RPMI7951 (cell line): ENCODE data around the gene CARNS1. TPM values are rescaled to one million over a fixed set of nuclear protein-coding genes. Genes with fewer than 3 reads are reported as not detected.

ENCODE experiments used
- DNase-seq: peaks from one replicate; pipeline ENCODE4 v3.0.0-alpha.2; 2012; ENCODE audit warnings: low read depth
- total RNA-seq: library from RNA; depleted of rRNA; stranded (reverse); fragments of >200 nt; shearing (Covaris generic); gene quantifications from 2 replicates; pipeline ENCODE4 v1.2.3, GENCODE V29; 2014; rRNA removed

The CARNS1 gene
- total RNA-seq, 1 experiment from 2014 or later: not detected

DNA sequence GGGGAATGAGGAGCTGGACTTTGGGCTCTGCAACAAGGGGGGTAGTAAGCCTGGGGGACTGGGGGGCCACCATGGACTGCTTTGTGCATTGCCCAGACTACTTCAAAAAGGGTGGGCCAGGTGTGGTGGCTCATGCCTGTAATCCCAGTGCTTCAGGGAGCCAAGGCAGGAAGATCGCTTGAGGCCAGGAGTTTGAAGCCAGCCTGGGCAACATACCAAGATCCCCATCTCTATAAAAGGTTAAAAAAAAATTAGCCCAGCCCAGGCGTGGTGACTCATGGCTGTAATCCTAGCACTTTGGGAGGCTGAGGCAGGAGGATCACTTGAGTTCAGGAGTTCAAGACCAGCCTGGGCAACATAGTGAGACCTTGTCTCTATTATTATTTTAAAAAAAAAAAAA, 50.1 kb downstream of the CARNS1 start:
- DNase-seq: peak; percentile 51

DNA sequence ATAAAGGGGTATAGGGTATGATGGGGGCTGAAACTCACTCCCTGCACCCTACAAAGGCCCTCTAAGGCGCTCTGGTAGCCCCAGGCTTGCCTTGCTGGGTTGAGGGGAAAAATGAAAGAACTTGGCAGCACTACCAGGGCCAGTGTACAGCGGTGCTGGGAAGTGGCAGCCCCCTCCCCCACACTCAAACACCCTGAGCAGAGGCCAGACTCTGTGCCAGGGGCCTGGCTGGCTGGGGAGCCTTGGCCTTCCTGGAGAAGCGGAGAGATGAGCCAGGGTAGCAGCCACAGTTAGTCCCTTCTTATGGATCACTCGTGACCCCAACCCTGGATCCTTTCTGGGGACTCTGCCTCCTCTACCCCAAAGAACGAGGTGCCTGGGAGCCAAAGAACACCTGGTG, 50.9 kb downstream of the CARNS1 start:
- no peak for DNase-seq

DNA sequence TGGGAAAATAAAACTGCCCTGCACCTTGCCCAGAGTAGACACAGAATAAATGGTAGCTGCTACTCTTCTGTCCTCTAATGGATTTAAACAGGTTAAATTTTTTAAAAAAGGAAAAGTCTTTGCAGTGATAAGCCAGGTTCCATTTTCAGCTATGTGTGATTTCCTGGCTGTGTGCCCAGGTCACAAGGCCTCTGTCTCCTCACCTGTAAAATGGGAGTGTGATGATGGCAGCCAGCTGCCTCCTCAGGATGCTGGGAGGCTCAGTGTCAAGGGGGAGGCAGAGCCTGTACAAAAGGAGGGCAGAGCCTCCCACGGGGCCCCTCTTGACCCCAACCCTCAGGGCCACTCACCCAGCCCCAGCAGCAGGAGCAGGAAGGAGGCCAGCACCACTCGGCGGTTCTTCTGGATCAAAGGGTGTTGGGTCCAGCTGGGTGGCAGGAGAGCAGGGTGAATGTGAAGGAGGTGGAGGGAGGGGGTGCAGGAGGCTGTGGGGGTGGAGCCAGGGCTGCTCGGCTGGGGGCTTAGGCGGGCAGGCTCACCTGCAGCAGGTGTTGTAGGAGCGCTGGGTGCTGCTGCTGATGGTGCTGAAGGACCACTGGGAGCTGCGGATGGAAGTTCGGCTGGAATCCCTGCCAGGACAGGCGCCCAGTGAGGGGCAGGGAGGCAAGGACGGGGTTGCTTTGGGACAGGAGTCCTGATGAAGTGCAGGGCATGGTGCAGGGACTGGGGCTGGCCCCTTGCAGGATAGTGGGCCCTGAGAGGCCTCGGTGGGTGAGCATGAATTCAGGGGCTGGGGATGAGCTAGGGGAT, 51.7 kb downstream of the CARNS1 start:
- no peak for DNase-seq

DNA sequence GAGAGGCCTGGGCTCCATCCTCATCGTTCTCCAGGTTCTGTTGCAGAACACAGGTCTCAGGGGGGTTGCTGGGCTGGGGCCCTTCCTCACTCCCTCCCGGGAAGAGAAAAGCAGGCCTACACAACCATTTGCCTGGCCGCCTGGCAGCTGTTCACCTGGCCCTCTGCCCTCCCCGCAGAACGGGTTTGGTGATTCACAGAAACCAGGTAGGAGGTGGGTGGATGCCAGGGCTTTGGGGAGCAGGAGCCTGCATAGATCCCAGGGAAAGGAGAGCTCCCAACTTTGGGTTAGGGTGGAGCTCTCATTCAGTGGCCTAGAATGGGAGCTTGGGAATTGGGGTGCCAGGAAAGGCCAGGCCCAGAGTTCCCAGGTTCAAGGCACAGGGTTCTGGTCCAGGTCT, 52.6 kb downstream of the CARNS1 start:
- DNase-seq: no peak

DNA sequence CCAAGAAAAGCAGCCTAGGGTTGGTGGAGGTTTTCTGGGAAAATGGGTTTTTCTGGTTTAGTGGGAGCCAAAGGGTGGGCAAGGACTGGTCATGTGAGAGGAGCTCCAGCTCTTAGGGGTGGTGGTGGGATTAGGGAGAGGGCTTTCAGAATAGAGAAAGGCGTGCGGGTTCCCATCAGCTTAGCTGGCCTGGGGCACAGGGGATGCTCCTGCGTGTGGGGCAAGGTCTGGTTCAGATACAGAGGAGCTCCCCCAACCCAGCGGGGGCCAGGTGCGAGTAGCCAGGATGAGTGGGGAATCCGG, 52.9 kb downstream of the CARNS1 start:
- no peak for DNase-seq

DNA sequence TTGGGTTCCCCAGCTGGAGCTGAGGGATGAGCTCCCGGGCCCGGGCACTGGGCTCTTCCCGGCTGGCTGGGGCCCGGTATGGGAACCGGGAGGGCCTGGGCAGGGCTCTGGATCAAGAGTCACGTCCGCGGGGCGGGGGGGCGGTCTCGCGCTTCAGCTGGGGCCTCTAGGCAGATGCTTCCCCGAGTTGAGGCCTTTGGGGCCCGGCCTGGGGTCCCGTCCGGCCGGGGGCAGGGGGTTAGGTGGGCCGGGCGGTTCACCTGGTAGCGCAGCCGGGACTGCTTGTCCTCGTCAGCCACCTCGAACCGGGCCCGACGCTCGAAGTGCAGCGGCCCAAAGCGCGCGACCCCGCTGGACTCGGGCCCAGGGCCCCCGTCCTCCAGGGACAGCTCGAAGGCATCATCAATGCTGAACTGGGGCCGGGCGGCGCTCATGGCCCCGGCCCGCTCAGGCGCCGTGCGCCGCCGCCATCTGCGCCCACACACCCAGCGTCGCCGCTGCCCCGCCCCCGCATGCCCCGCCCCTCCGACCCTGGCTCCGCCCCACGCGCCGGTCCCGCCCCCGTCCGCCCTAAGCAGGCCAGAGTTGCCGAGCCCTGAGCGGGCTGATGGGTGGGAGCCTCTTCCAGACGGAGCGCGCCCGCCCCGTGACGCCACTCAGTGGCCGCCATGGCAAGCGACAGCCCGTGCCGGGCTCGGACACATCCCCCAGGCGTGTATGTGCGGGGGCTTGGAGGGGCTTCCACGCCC, 53.5 kb downstream of the CARNS1 start, which contains the start of gene TMEM134:
Gene TMEM134 (minus strand): TSS at position 493 of the 749 bp plus-strand sequence. CDS start 59 bp downstream, at position 434.
- DNase-seq: peak; percentile 88

DNA sequence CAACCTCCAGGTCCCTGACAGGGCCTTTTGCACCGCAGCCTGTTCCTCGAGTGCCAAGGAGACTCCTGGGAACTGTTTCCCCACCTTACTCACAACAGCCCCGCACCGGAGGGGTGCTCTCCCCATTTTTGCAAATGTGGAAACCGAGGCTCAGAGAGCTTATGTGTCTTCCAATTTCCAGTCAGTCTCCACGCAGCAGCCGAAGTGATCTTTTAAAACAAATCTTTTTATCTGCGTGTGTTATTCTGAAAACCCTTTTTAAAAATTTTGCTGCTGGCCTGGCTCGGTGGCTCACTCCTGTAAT, 54.0 kb downstream of the CARNS1 start:
- no peak for DNase-seq

DNA sequence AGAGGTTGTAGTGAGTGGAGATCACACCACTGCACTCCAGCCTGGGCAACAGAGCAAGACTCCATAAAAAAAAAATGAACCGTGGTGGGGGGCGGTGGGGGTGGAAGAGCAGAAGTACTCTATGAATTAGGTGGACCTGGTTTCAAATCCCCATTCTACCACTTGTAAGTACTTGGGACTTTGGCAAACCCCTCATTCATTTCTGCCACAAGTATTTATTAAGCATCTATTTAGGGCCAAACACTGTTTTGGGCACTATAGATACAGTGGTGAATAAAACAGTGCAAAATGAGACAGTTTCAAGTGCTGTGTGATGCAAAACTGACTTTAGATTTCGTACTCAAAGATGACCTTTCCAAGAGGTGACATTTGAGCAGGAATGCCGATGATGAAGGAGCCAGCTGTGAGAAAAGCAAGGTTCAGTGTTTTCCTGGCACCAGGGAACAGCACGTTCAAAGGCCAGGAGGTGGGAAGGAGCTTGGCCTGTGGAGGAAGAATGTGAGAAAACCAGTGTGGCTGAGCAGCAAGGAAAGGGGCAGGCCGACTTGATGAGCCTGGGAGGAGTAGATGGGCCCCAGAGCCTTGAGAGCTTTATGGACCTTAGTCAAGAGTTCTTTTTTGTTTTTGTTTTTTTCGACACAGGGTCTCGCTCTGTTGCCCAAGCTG, 55.0 kb downstream of the CARNS1 start:
- DNase-seq: no peak

DNA sequence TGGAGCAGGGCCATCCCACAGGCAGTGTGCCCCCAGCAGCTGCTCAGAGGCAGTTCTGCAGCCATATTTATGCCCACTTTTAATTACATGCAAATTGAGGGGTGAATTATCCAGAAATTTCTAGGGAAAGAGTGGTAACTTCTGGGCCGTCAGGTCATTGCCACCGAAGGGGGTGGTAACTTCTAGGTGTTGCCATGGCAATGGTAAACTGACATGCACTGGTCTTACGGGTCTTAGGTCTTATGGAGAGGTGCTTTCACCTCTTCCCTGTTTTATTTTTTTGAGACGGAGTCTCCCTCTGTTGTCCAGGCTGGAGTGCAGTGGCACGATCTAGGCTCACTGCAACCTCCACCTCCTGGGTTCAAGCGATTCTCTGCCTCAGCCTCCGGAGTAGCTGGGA, 57.4 kb downstream of the CARNS1 start:
- DNase-seq: no peak

Other genes with a start within 250 kb of the CARNS1 start
- gene GRK2, start 149.2 kb upstream of the CARNS1 start, total RNA-seq: 22.0 and 32.9 TPM in 2 replicates
- gene ANKRD13D, start 126.4 kb upstream of the CARNS1 start, total RNA-seq: 17.6 and 28.5 TPM in 2 replicates
- 8.0 and 10.9 TPM in 2 replicates for gene SSH3, start 112.1 kb upstream of the CARNS1 start, total RNA-seq
- gene POLD4, start 62.1 kb upstream of the CARNS1 start, total RNA-seq: 68.0 and 85.3 TPM in 2 replicates
- gene CLCF1, start 42.1 kb upstream of the CARNS1 start, total RNA-seq: 4.8 and 5.4 TPM in 2 replicates
- 8.5 and 13.8 TPM in 2 replicates for gene RAD9A, start 23.7 kb upstream of the CARNS1 start, total RNA-seq
- 300 and 345 TPM in 2 replicates for gene PPP1CA, start 13.8 kb upstream of the CARNS1 start, total RNA-seq
- gene TBC1D10C, start 11.6 kb upstream of the CARNS1 start, total RNA-seq: not detected in 2 replicates
- 46.5 and 48.2 TPM in 2 replicates for gene RPS6KB2, start 12.8 kb downstream of the CARNS1 start, total RNA-seq
- gene PTPRCAP, start 22.0 kb downstream of the CARNS1 start, total RNA-seq: 0.39 TPM in 1 of 2 replicates, not detected in the other
- 88.6 and 104 TPM in 2 replicates for gene CORO1B, start 27.8 kb downstream of the CARNS1 start, total RNA-seq
- not detected in 2 replicates for gene GPR152, start 37.1 kb downstream of the CARNS1 start, total RNA-seq
- not detected in 2 replicates for gene CABP4, start 39.7 kb downstream of the CARNS1 start, total RNA-seq
- 25.6 and 28.0 TPM in 2 replicates for gene TMEM134, start 53.6 kb downstream of the CARNS1 start, total RNA-seq
- gene AIP, start 67.3 kb downstream of the CARNS1 start, total RNA-seq: 106 and 114 TPM in 2 replicates
- 16.2 and 44.0 TPM in 2 replicates for gene PITPNM1, start 89.7 kb downstream of the CARNS1 start, total RNA-seq
- gene CDK2AP2, start 92.5 kb downstream of the CARNS1 start, total RNA-seq: 71.7 and 84.9 TPM in 2 replicates
- not detected in 2 replicates for gene CABP2, start 107.8 kb downstream of the CARNS1 start, total RNA-seq
- gene GSTP1, start 168.1 kb downstream of the CARNS1 start, total RNA-seq: 1,090 and 1,270 TPM in 2 replicates
- gene NDUFV1, start 191.3 kb downstream of the CARNS1 start, total RNA-seq: 203 and 251 TPM in 2 replicates
- 7.2 and 11.6 TPM in 2 replicates for gene NUDT8, start 214.3 kb downstream of the CARNS1 start, total RNA-seq
- not detected in 2 replicates for gene TBX10, start 224.1 kb downstream of the CARNS1 start, total RNA-seq
- 0.96 TPM in 1 of 2 replicates, not detected in the other for gene ACY3, start 235.1 kb downstream of the CARNS1 start, total RNA-seq